Measurements from ENCODE around the gene HECTD2. TPM values are rescaled to one million over a fixed set of nuclear protein-coding genes. Genes with fewer than 3 reads are reported as not detected.

HECTD2 gene
- total RNA-seq, 1 experiment from 2014 or later, result 2.0 TPM

DNA sequence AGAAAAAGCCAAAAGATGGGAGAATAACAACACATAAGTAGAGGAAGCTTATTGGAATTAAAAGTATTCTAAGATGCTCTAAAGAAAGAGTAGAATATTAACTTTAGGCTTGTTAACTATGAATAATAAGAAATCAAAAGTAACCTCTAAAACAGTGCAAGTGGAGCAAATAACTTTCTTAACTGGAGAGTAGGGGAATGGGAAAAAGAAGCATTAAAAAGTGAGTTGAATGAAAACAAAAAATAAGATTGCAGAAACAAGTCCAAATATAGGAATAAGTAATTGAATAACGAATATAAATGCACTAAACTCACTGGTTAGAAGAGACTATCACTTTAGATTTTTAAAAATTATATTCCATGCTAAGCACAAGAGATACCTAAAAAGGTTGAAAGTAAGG lies 63.9 kb downstream of the HECTD2 start:
- Mint-ChIP-seq H3K27ac (ENCODE audit: unreplicated experiment) (no peak overlapping the region), H3K36me3 (ENCODE audit: insufficient read depth, unreplicated experiment) (no peaks in the 10 kb centered on the region), H3K9me3 (ENCODE audit: unreplicated experiment) (no peaks in the 10 kb centered on the region), H3K27me3 (ENCODE audit: insufficient read depth, unreplicated experiment) (peaks cover 5% of the 10 kb centered on the region), H3K4me1 (ENCODE audit: low read depth, unreplicated experiment) (no peaks in the 10 kb centered on the region), H3K4me3 (ENCODE audit: unreplicated experiment) (no peak overlapping the region)
- H3K36me3 ChIP-seq (ENCODE audit: control insufficient read depth, insufficient read depth, low read length), result no peaks in the 10 kb centered on the region
- no peaks in the 10 kb centered on the region for H3K27me3 ChIP-seq (replicated peaks; ENCODE audit: control insufficient read depth, insufficient read depth, low read length)
- intact Hi-C loops (cut with micrococcal nuclease; ENCODE audit: unreplicated experiment), result no loop called here
- H3K9me3 ChIP-seq, result no peaks in the 10 kb centered on the region
- POLR2A ChIA-PET, result no interaction called here
- DNase-seq, result no peak
- H3K4me1 ChIP-seq, result no peaks in the 10 kb centered on the region
- no peak overlapping the region for H3K4me3 ChIP-seq (ENCODE audit: low read depth, low read length)
- TF ChIP-seq, protein P1, sequence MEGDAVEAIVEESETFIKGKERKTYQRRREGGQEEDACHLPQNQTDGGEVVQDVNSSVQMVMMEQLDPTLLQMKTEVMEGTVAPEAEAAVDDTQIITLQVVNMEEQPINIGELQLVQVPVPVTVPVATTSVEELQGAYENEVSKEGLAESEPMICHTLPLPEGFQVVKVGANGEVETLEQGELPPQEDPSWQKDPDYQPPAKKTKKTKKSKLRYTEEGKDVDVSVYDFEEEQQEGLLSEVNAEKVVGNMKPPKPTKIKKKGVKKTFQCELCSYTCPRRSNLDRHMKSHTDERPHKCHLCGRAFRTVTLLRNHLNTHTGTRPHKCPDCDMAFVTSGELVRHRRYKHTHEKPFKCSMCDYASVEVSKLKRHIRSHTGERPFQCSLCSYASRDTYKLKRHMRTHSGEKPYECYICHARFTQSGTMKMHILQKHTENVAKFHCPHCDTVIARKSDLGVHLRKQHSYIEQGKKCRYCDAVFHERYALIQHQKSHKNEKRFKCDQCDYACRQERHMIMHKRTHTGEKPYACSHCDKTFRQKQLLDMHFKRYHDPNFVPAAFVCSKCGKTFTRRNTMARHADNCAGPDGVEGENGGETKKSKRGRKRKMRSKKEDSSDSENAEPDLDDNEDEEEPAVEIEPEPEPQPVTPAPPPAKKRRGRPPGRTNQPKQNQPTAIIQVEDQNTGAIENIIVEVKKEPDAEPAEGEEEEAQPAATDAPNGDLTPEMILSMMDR (IDR thresholded peaks at IDR 0.05; ENCODE audit: insufficient read depth in 1 of 2, low read depth in 1 of 2, low read length in 1 of 2, severe bottlenecking in 1 of 2, unreplicated experiment in 1 of 2), result no peak
- BruUV-seq (replicated peaks), result no TSS peak
- CTCF ChIA-PET, result interaction anchor here (0.6 kb wide), 1 partner anchor 464 kb away, joined by 3 read pairs; no protein-coding TSS in a partner anchor

DNA sequence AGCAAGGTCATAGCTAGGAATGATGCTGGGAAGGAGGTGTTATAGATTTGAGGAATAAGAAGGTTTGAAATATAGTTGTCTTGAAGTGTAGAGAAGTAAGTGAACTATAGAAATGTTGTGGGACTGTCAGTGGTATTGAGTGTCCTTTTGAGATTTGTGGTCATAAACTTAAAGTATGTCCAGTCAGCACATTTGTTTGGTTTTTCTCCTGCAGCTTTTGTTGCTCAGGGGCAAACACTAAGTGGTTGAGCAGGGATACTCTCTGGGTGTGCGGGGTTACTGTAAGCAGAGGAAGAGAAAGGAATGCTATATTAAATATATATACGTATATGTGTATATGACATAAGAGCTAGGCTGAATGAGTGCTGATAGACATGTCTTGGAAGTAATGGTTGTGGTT lies 67.1 kb downstream of the HECTD2 start:
- no peak overlapping the region for H3K27ac Mint-ChIP-seq (ENCODE audit: unreplicated experiment)
- BruUV-seq (replicated peaks), result no TSS peak
- POLR2A ChIA-PET, result no interaction called here

DNA sequence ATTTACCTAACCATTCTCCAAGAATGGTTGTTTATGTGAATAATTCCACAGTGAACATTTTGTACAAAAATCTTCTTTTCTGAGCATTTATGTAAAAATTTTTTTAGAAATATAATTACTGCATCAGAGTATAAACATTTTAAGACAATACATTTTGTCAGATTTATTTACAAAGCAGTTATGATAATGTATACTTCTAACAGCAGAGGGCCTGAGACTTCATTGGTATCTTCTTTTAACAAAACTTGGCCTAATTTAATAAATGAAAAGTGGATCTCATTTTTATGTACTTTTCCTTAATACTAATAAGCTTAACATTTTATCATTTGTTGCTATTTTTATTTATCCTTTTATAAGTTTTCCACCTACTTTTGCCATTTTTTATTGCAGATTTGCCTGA lies 69.4 kb downstream of the HECTD2 start:
- Mint-ChIP-seq H3K4me3 (ENCODE audit: unreplicated experiment) (no peak overlapping the region), H3K9me3 (ENCODE audit: unreplicated experiment) (no peaks in the 10 kb centered on the region), H3K4me1 (ENCODE audit: low read depth, unreplicated experiment) (no peaks in the 10 kb centered on the region), H3K36me3 (ENCODE audit: insufficient read depth, unreplicated experiment) (no peaks in the 10 kb centered on the region), H3K27ac (ENCODE audit: unreplicated experiment) (no peak overlapping the region), H3K27me3 (ENCODE audit: insufficient read depth, unreplicated experiment) (peaks cover 5% of the 10 kb centered on the region)
- Histone ChIP-seq H3K27me3 (replicated peaks; ENCODE audit: control insufficient read depth, insufficient read depth, low read length) (no peaks in the 10 kb centered on the region), H3K4me3 (ENCODE audit: low read depth, low read length) (no peak overlapping the region), H3K4me1 (no peaks in the 10 kb centered on the region), H3K9me3 (no peaks in the 10 kb centered on the region), H3K36me3 (ENCODE audit: control insufficient read depth, insufficient read depth, low read length) (no peaks in the 10 kb centered on the region)
- BruUV-seq (replicated peaks), result no TSS peak
- TF ChIP-seq, protein P1 (IDR thresholded peaks at IDR 0.05; ENCODE audit: insufficient read depth in 1 of 2, low read depth in 1 of 2, low read length in 1 of 2, severe bottlenecking in 1 of 2, unreplicated experiment in 1 of 2), result no peak
- DNase-seq, result no peak
- ChIA-PET CTCF (no interaction called here), POLR2A (no interaction called here)
- intact Hi-C loops (cut with micrococcal nuclease; ENCODE audit: unreplicated experiment), result no loop called here

More for the DNA sequence above, 67.1 kb downstream of the HECTD2 start:
- Histone ChIP-seq H3K4me1 (no peaks in the 10 kb centered on the region), H3K27me3 (replicated peaks; ENCODE audit: control insufficient read depth, insufficient read depth, low read length) (no peaks in the 10 kb centered on the region), H3K36me3 (ENCODE audit: control insufficient read depth, insufficient read depth, low read length) (no peaks in the 10 kb centered on the region), H3K4me3 (ENCODE audit: low read depth, low read length) (no peak overlapping the region), H3K9me3 (no peaks in the 10 kb centered on the region)
- TF ChIP-seq, protein P1 (IDR thresholded peaks at IDR 0.05; ENCODE audit: insufficient read depth in 1 of 2, low read depth in 1 of 2, low read length in 1 of 2, severe bottlenecking in 1 of 2, unreplicated experiment in 1 of 2), result no peak
- H3K27me3 Mint-ChIP-seq (ENCODE audit: insufficient read depth, unreplicated experiment), result peaks cover 7% of the 10 kb centered on the region
- H3K4me3 Mint-ChIP-seq (ENCODE audit: unreplicated experiment), result no peak overlapping the region
- no peaks in the 10 kb centered on the region for H3K36me3 Mint-ChIP-seq (ENCODE audit: insufficient read depth, unreplicated experiment)
- H3K9me3 Mint-ChIP-seq (ENCODE audit: unreplicated experiment), result no peaks in the 10 kb centered on the region
- no peak for DNase-seq
- CTCF ChIA-PET, result interaction anchor here (0.7 kb wide), 1 partner anchor 161 kb away, joined by 3 read pairs; no protein-coding TSS in a partner anchor
- H3K4me1 Mint-ChIP-seq (ENCODE audit: low read depth, unreplicated experiment), result no peaks in the 10 kb centered on the region
- intact Hi-C loops (cut with micrococcal nuclease; ENCODE audit: unreplicated experiment), result no loop called here

Measured in Caco-2 (cell line).